K562 (cell line): ENCODE results near the gene TSPYL2. TPM values are rescaled to one million over a fixed set of nuclear protein-coding genes. Genes with fewer than 3 reads are reported as not detected.

Experiments used
- ASH1L ChIP-seq: fragments of 450-650 bp; IDR thresholded peaks from 2 replicates; pipeline ENCODE4 v1.6.1; 2018; ENCODE audit warnings: borderline replicate concordance, mild to moderate bottlenecking, low read depth; ENCODE audit not compliant: partially characterized antibody
- BACH1 ChIP-seq: fragments of 200-800 bp; sonication (Bioruptor generic); IDR thresholded peaks from 2 replicates; pipeline ENCODE4 v1.6.1; 2016; ENCODE audit warnings: missing genetic modification characterization, missing compliant biosample characterization
- BCOR ChIP-seq: fragments of 450-650 bp; IDR thresholded peaks from 2 replicates; pipeline ENCODE4 v1.6.1; 2016
- FOS ChIP-seq: IDR thresholded peaks from 3 replicates; pipeline ENCODE4 v1.6.1; 2011; ENCODE audit not compliant: insufficient read length; ENCODE audit errors: extremely low read depth
- FOXK2 ChIP-seq, 2 experiments: fragments of 450-650 bp; IDR thresholded peaks in 1 of 2; conservative IDR thresholded peaks in 1 of 2; 2 replicates each; pipeline ENCODE4 v1.6.1; 2016; ENCODE audit warnings: low read depth in 2 of 2, mild to moderate bottlenecking in 1 of 2
- GMEB1 ChIP-seq: fragments of 250-450 bp; sonication (Bioruptor Pico); IDR thresholded peaks from 2 replicates; pipeline ENCODE4 v1.4.0; 2020; ENCODE audit warnings: mild to moderate bottlenecking
- HDAC1 ChIP-seq, 2 experiments: fragments of 450-650 bp; IDR thresholded peaks; 2 replicates each; pipeline ENCODE4 v1.6.1; 2016 to 2017; ENCODE audit warnings: inconsistent platforms in 1 of 2, mild to moderate bottlenecking in 1 of 2, moderate library complexity in 1 of 2
- NRF1 ChIP-seq, 2 experiments: fragments of 450-650 bp; IDR thresholded peaks in 1 of 2; conservative IDR thresholded peaks in 1 of 2; 2 replicates each; pipeline ENCODE4 v1.6.1; 2014; ENCODE audit warnings: mild to moderate bottlenecking in 2 of 2
- NUFIP1 ChIP-seq: fragments of 450-650 bp; IDR thresholded peaks from 2 replicates; pipeline ENCODE4 v1.6.1; 2018; ENCODE audit not compliant: partially characterized antibody
- PHF20 ChIP-seq: fragments of 450-650 bp; IDR thresholded peaks from 2 replicates; pipeline ENCODE4 v1.6.1; 2018; ENCODE audit not compliant: partially characterized antibody
- SMARCE1 ChIP-seq: fragments of 450-650 bp; IDR thresholded peaks from 2 replicates; pipeline ENCODE4 v1.7.1; 2016; ENCODE audit warnings: mild to moderate bottlenecking
- SMC3 ChIP-seq: conservative IDR thresholded peaks from 2 replicates; pipeline ENCODE4 v1.6.1; 2011; ENCODE audit warnings: low read depth, low read length, improper control_type of control experiment; ENCODE audit not compliant: insufficient read depth
- ZBTB40 ChIP-seq, 2 experiments: fragments of 450-650 bp in 1 of 2; sonication (generic) in 1 of 2; formaldehyde crosslinking in 1 of 2; IDR thresholded peaks; 2 replicates each; pipeline versions ENCODE4 v1.7.1 to v1.9.0; 2016 to 2022; ENCODE audit warnings: inconsistent platforms in 1 of 2, mild to moderate bottlenecking in 1 of 2, missing genetic modification reagents in 1 of 2
- ZNF586 ChIP-seq: fragments of 450-650 bp; formaldehyde crosslinking; conservative IDR thresholded peaks from 2 replicates; pipeline ENCODE4 v1.4.0; 2020; ENCODE audit warnings: mild to moderate bottlenecking, moderate library complexity
- polyA plus RNA-seq, 8 experiments: library from polyadenylated mRNA; depleted of rRNA in 4 of 8; stranded (reverse) in 5 of 8; unstranded in 3 of 8; fragments of >200 nt; fragmentation: Nextera tagmentation in 2 of 8; fragmentation: Illumina TruSeq in 1 of 8; extraction: Ambion mirVana in 2 of 8; extraction: Trizol in 1 of 8; gene quantifications; 2 replicates each; pipeline versions ENCODE4 v1.2.1 to v1.2.3, GENCODE V29; 2011 to 2014; ENCODE audit warnings: inconsistent platforms in 1 of 8, missing spikeins in 1 of 8
- total RNA-seq, 7 experiments: library from RNA; depleted of rRNA in 6 of 7; stranded (reverse); fragments of >200 nt in 6 of 7; fragmentation: Illumina TruSeq in 2 of 7; extraction: Trizol in 2 of 7; gene quantifications; 2 replicates each; pipeline versions ENCODE4 v1.2.1 to v1.2.3, GENCODE V29; 2011 to 2021; ENCODE audit warnings: low replicate concordance in 1 of 7

TSPYL2 gene
- total and polyA plus RNA-seq, 9 of the 15 experiments (the other 6 are each of a cell fraction or from before 2014, with no cell fraction given), result 0.41 to 20.0 (median 10.8) TPM

GRCh38 chrX:53081925-53082772, at the start of gene TSPYL2 (continued):
- TF ChIP-seq GMEB1 (CRISPR knock-in tag) (no peak), BACH1 (tag) (no peak), SMC3 (no peak), PHF20 (no peak), BCOR (no peak), HDAC1 (IDR thresholded peaks at IDR 0.05) (0 out of 4 replicates have a peak, but pooled peaks of 1 of the 2 experiments have one; percentile 12), FOS (peak; percentile 51), ZBTB40 (IDR thresholded peaks at IDR 0.05) (no peak), ZBTB40 (CRISPR knock-in tag; IDR thresholded peaks at IDR 0.05) (no peak), NUFIP1 (no peak), FOXK2 (conservative IDR thresholded peaks at IDR 0.05 in 1 of 2, IDR thresholded peaks at IDR 0.05 in 1 of 2; ENCODE audit: low read depth in 2 of 2) (no peak), ASH1L (peak; percentile 19), ZNF586 (no peak), NRF1 (conservative IDR thresholded peaks at IDR 0.05 in 1 of 2, IDR thresholded peaks at IDR 0.05 in 1 of 2) (peak; percentile 76 to 80), SMARCE1 (no peak)
